Ovary (tissue), 9 donors: ENCODE measurements around the gene RAD9B. TPM values are rescaled to one million over a fixed set of nuclear protein-coding genes. Genes with fewer than 3 reads are reported as not detected.
"Not testable (repeated sequence)": the region's sequence is repeated elsewhere in the genome, so short reads cannot be mapped to it uniquely, and the experiment has no call there.

ENCODE experiments used
- DNase-seq, 5 donors: peaks; one replicate each; pipeline ENCODE4 v3.0.0-alpha.2; 2019 to 2020
- H3K27ac ChIP-seq, 2 donors: fragments of 200-600 bp; one replicate each; pipeline versions ENCODE4 v1.5.1 to v1.8.0; 2019 to 2022
- H3K27me3 ChIP-seq: fragments of 200-600 bp; one replicate; pipeline ENCODE4 v1.8.0; 2022
- H3K36me3 ChIP-seq: fragments of 200-600 bp; sonication (generic); one replicate; pipeline ENCODE4 v1.5.1; 2019
- H3K4me1 ChIP-seq: one replicate; pipeline ENCODE4 v1.8.1; 2013; ENCODE audit warnings: mild to moderate bottlenecking, moderate library complexity; ENCODE audit not compliant: insufficient read depth
- H3K4me3 ChIP-seq: fragments of 200-600 bp; sonication (generic); one replicate; pipeline ENCODE4 v1.5.1; 2017
- H3K9me3 ChIP-seq, 2 donors: fragments of 200-600 bp in 1 of 2; sonication (generic) in 1 of 2; one replicate each; pipeline versions ENCODE4 v1.5.1 to v1.8.1; 2013 to 2019; ENCODE audit warnings: mild to moderate bottlenecking in 1 of 2, moderate library complexity in 1 of 2
- EP300 ChIP-seq: sonication (generic); formaldehyde crosslinking; IDR thresholded peaks from one replicate; pipeline ENCODE4 v1.6.1; 2017; ENCODE audit warnings: antibody characterized with exemption
- POLR2A ChIP-seq: fragments of 450-650 bp; IDR thresholded peaks from one replicate; pipeline ENCODE4 v1.6.1; 2017; ENCODE audit warnings: antibody characterized with exemption, mild to moderate bottlenecking, moderate library complexity
- WGBS, 3 donors: extraction: QIAGEN DNeasy Blood & Tissue Kit in 1 of 3; methylation state at CpG; one replicate each; pipeline versions ENCODE4 v1.1.5 to v1.1.7; 2013 to 2017; 5-methylcytosine and 5-hydroxymethylcytosine counted together
- intact Hi-C, 4 donors: fragments of 100-400 bp; cut with DNase I; formaldehyde crosslinking; loops; one replicate each; pipeline versions ENCODE4 v1.11.0 to v1.15.1; 2022 to 2023
- polyA plus RNA-seq, 2 donors: library from polyadenylated mRNA; stranded (reverse); fragments of 200-250 nt in 1 of 2; fragments of 350-450 nt in 1 of 2; fragmentation: Illumina TruSeq in 1 of 2; extraction: RNeasy Lipid Tissue Mini Kit (QIAGEN cat#74804) in 1 of 2; gene quantifications; one replicate each; pipeline ENCODE4 v1.2.3, GENCODE V29; 2013 to 2014
- total RNA-seq, 7 donors: library from RNA; depleted of rRNA in 2 of 7; stranded (reverse); fragments of >200 nt in 2 of 7; fragmentation: NEBNext Ultra II Directional in 3 of 7; extraction: Animal tissue kit (Norgen Biotek cat#: 25700) in 3 of 7; gene quantifications; one replicate each; pipeline versions ENCODE4 v1.1.0 to v1.2.4, GENCODE V29; 2016 to 2023
- TF ChIP-seq, protein P1 (sequence below), 3 donors: fragments of 450-650 bp in 2 of 3; fragments of 200-600 bp in 1 of 3; IDR thresholded peaks; one replicate each; pipeline versions ENCODE4 v1.5.1 to v1.8.0; 2016 to 2022; ENCODE audit warnings: antibody characterized with exemption in 3 of 3, mild to moderate bottlenecking in 1 of 3
- donor health status: DM: no; HTN: no; CAD: no; lungs with moderate emphysema.
- donor health status: DM: no; HTN: no; CAD: no.
- donor health status: Bipolar disorder and iron deficiency.
- donor health status: DM: yes; HTN: yes; CAD: no.
- donor health status: DM: no; HTN: no; CAD: no.
- donor health status: DM: yes; HTN: yes; CAD: no.

RAD9B gene
- total and polyA plus RNA-seq, 9 donors: 0.23 to 3.8 (median 1.4) TPM

DNA sequence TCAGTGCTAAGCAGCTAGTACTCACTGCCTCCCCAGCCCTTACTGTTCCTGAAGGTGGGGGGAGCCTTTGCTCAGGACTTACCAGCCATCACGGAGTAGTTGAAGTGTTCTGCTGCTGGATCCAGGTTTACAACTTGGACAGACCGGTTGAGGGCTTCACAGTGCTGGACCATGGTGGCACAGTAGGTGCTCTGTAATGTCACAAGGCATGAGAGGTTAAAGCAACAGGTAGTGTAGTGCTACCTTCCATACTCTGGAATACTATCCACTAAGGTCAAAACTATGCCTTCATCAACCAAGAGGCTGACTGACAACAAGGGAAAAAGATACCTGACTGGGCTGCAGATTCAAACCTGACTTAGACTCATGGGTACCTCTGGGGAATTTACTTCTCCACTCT lies 37.1 kb upstream of the RAD9B start:
- Histone ChIP-seq H3K4me3 (no peak overlapping the region), H3K9me3 (no peaks in the 10 kb centered on the region), H3K27ac (no peak overlapping the region), H3K27me3 (no peaks in the 10 kb centered on the region), H3K36me3 (no peaks in the 10 kb centered on the region), H3K4me1 (peaks cover 8% of the 10 kb centered on the region)
- TF ChIP-seq POLR2A: no peak
- TF ChIP-seq EP300: no peak
- TF ChIP-seq, protein P1, sequence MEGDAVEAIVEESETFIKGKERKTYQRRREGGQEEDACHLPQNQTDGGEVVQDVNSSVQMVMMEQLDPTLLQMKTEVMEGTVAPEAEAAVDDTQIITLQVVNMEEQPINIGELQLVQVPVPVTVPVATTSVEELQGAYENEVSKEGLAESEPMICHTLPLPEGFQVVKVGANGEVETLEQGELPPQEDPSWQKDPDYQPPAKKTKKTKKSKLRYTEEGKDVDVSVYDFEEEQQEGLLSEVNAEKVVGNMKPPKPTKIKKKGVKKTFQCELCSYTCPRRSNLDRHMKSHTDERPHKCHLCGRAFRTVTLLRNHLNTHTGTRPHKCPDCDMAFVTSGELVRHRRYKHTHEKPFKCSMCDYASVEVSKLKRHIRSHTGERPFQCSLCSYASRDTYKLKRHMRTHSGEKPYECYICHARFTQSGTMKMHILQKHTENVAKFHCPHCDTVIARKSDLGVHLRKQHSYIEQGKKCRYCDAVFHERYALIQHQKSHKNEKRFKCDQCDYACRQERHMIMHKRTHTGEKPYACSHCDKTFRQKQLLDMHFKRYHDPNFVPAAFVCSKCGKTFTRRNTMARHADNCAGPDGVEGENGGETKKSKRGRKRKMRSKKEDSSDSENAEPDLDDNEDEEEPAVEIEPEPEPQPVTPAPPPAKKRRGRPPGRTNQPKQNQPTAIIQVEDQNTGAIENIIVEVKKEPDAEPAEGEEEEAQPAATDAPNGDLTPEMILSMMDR (IDR thresholded peaks at IDR 0.05): no peak
- WGBS, 3 donors: 79 to 85% (median 82%) methylated on average over 2 of the region's 2 CpGs
- no peak for DNase-seq
- intact Hi-C loops: loop anchor here in 2 of 4 donors (5.0 to 10.0 kb wide), 3 partner anchors 137 to 422 kb away; no protein-coding TSS in a partner anchor

GRCh38 chr12:110465765-110466164 lies 36.4 kb upstream of the RAD9B start:
- H3K27me3 ChIP-seq, H3K4me1 ChIP-seq, H3K4me3 ChIP-seq, H3K36me3 ChIP-seq, H3K27ac ChIP-seq, DNase-seq, H3K9me3 ChIP-seq: not testable (repeated sequence)
- 88 to 92% (median 90%) methylated on average over 11 of the region's 11 CpGs for whole genome bisulfite sequencing, 3 donors
- intact Hi-C loops: loop anchor here in 2 of 4 donors (5.0 to 10.0 kb wide), 3 partner anchors 137 to 422 kb away; no protein-coding TSS in a partner anchor

DNA sequence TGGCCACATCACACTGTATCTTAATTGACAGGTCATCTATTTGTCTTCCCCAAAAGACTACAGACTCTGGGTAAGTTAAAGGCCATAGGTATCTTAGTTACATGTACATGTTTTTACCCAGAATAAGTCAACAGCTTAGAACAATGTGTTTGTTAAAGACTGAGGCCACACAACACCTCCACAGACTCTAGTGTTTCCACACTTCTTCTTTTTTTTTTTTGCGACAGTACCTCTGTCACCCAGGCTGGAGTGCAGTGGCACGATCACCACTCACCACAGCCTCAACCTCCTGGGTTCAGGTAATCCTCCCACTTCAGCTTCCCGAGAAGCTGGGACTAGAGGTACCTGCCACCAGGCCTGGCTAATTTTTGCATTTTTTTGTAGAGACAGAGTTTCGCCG lies 35.3 kb upstream of the RAD9B start:
- Histone ChIP-seq H3K27ac (no peak overlapping the region), H3K27me3 (no peaks in the 10 kb centered on the region), H3K9me3 (no peaks in the 10 kb centered on the region), H3K4me3 (peak overlapping the region; percentile 61), H3K4me1 (peaks cover 8% of the 10 kb centered on the region), H3K36me3 (no peaks in the 10 kb centered on the region)
- WGBS, 3 donors: 61 to 71% (median 62%) methylated on average over 5 of the region's 5 CpGs
- no peak for DNase-seq
- TF ChIP-seq EP300 (no peak), POLR2A (no peak)
- TF ChIP-seq, protein P1 (IDR thresholded peaks at IDR 0.05): no peak
- intact Hi-C loops: loop anchor here in 2 of 4 donors (5.0 to 10.0 kb wide), 3 partner anchors 136 to 421 kb away; no protein-coding TSS in a partner anchor

DNA sequence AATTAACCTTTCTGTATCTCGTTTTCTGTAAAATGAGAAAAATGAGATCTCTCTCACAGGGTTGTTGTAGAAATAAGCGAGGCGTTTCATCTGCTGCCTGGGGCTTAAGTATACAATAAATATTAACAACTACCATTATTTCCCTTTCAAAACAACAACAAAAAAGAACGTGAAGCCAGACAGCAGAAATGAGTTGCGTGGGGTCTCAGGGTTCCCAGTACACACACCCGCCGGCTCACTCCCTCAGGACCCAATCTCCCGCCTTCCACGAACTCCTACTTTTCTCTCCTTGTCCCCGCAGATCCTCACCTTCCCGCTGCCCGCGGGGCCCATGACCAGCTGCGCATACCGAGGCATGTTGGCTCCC lies 34.3 kb upstream of the RAD9B start:
- Histone ChIP-seq H3K4me1 (peaks cover 8% of the 10 kb centered on the region), H3K36me3 (no peaks in the 10 kb centered on the region), H3K4me3 (peak overlapping the region; percentile 61), H3K9me3 (no peaks in the 10 kb centered on the region), H3K27me3 (no peaks in the 10 kb centered on the region), H3K27ac (peak overlapping the region in 1 of 2 donors; percentile 99)
- intact Hi-C loops: loop anchor here in 2 of 4 donors (5.0 to 10.0 kb wide), 3 partner anchors 134 to 419 kb away; no protein-coding TSS in a partner anchor
- TF ChIP-seq, protein P1 (IDR thresholded peaks at IDR 0.05): no peak
- TF ChIP-seq POLR2A: no peak
- TF ChIP-seq EP300: no peak
- 0 to 1% (median 0%) methylated on average over 15 of the region's 15 CpGs for WGBS, 3 donors
- DNase-seq: no peak

- 0% methylated on average over 63 to 78 of the region's 78 CpGs for WGBS, 3 donors
- Histone ChIP-seq H3K4me1 (peaks cover 8% of the 10 kb centered on the region), H3K36me3 (no peaks in the 10 kb centered on the region), H3K27ac (peak within 1 kb of the TSS; percentile 73 to 99), H3K9me3 (no peaks in the 10 kb centered on the region), H3K4me3 (peak within 1 kb of the TSS; percentile 61), H3K27me3 (no peaks in the 10 kb centered on the region)
- peak; percentile 93 for TF ChIP-seq POLR2A
- TF ChIP-seq, protein P1 (IDR thresholded peaks at IDR 0.05): no peak
- intact Hi-C loops: loop anchor here in 2 of 4 donors (5.0 to 10.0 kb wide), 3 partner anchors 134 to 419 kb away; no protein-coding TSS in a partner anchor
- peak; percentile 95 to 97 (median 96) for DNase-seq
These were observed 33.7 kb upstream of the RAD9B start, which contains the start of the genes FAM216A and GPN3 for GRCh38 chr12:110468214-110469048. Gene FAM216A (plus strand): TSS chr12:110468845. CDS start chr12:110468876, 31 bp downstream. Gene GPN3 (minus strand): TSS chr12:110468257. CDS start chr12:110468203, 54 bp downstream.
